Activated CD8-positive, alpha-beta memory T cell treated with anti-CD3 and anti-CD28 coated beads, Interleukin-2, amount 50 U/mL, for 1 hour (primary cell): Measurements from ENCODE around the gene BDH1.
"Not testable (repeated sequence)": the region's sequence is repeated elsewhere in the genome, so short reads cannot be mapped to it uniquely, and the experiment has no call there.

Experiments used
- DNase-seq: peaks from one replicate; pipeline ENCODE4 v3.0.0-alpha.2; 2020; ENCODE audit errors: extremely low read depth

BDH1 gene

DNA sequence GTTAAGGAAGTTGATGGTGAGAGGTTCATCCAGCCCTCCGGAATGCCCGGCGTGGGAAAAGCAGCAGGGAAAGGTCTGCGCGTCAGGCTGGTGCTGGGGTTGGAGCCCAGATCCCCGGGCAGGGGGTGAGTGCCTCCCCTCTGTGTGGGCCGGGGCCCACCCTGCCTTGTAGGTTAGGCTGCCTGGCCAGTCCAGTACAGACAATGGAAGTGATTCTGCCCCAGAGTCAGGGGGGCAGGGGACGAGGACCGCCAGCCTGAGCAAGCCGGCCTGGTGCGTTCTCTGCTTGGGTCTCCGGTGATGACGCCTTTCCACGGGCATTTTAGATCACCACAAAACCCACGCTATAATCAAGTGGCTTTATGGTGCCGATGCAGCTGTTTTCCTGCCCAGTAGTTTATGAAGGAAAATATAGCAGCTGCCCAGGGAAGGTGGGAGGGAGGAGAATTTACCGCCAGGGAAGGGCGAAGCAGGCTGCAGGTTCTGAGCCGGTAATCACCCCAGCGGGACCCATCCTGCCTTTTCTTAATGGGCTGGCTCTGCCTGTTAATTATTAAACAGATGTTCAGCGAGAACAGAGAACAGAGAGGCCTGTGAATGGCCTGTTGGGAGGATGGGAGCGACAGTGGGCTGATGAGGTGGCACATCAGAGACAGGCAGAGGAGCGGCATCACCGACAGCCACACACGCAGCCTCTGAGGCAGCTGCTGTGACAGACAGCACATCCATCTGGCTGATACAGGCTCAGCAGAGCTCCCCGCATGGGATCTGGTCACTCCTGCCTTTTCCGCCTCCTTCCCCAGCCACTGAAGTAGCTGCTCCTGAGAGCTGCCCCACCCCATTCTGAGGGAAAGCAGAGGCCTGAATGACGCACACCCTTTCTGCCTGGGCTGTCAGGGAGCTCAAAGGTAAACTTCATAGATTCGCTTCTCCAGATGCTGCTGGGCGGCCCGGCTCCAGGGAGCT, 35.2 kb downstream of the BDH1 start:
- DNase-seq: no peak

- DNase-seq: no peak
These were observed 36.0 kb downstream of the BDH1 start for GRCh38 chr3:197519801-197520211.

- no peak for DNase-seq
These were observed 36.8 kb downstream of the BDH1 start for GRCh38 chr3:197518881-197519421.

DNA sequence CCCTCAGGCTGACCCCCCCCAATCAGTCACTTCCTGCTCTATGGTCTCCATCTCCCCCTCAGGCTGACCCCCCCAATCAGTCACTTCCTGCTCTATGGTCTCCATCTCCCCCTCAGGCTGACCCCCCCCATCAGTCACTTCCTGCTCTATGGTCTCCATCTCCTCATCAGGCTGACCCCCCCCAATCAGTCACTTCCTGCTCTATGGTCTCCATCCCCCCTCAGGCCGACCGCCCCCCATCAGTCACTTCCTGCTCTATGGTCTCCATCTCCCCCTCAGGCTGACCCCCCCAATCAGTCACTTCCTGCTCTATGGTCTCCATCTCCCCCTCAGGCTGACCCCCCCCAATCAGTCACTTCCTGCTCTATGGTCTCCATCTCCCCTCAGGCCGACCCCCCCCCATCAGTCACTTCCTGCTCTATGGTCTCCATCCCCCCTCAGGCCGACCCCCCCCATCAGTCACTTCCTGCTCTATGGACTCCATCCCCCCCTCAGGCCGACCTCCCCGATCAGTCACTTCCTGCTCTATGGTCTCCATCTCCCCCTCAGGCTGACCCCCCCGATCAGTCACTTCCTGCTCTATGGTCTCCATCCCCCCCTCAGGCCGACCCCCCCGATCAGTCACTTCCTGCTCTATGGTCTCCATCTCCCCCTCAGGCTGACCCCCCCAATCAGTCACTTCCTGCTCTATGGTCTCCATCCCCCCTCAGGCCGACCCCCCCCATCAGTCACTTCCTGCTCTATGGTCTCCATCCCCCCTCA, 37.7 kb downstream of the BDH1 start:
- not testable (repeated sequence) for DNase-seq

- DNase-seq: not testable (repeated sequence)
These were observed 38.7 kb downstream of the BDH1 start for GRCh38 chr3:197516890-197517606.

- no peak for DNase-seq
These were observed 39.3 kb downstream of the BDH1 start for GRCh38 chr3:197516517-197516889.

- DNase-seq: no peak
These were observed 40.9 kb downstream of the BDH1 start for GRCh38 chr3:197514786-197515355.

- DNase-seq: no peak
These were observed 41.6 kb downstream of the BDH1 start for GRCh38 chr3:197513953-197514785.

DNA sequence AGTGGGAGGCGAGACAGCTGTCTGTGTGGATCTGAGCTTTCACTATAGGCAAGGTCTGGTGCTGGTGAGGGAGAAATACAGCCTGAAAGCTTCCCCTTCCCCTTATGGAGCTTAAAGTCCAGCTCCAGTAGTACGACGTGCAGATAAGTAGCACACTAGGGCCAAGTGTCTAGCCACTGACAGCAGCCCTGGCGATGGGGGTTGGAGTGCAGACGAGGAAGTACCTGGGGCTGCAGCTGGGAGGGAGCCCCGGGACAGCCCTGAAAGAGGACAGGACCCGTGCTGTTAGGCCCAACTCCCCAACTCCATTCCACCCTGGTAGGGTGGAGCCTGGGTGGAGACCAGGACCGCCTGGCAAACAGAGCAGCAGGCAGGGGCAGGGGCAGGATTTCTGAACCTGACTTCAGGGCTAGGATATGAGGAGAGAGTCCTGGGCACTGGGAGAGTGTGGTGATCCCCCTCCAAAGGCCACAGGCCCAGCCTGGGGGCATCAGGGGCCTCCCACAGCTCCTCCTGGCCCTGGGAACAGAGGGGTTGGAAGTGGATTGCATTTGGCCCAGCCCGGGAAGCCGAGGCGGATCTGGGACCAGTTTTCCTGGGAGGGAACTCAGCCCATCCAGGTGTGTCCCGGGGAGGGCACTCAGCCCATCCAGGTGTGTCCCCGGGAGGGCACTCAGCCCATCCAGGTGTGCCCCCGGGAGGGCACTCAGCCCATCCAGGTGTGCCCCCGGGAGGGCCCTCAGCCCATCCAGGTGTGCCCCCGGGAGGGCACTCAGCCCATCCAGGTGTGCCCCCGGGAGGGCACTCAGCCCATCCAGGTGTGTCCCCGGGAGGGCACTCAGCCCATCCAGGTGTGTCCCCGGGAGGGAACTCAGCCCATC, 42.8 kb downstream of the BDH1 start:
- DNase-seq: no peak

GRCh38 chr3:197511853-197512635, 43.7 kb downstream of the BDH1 start:
- DNase-seq: no peak

DNA sequence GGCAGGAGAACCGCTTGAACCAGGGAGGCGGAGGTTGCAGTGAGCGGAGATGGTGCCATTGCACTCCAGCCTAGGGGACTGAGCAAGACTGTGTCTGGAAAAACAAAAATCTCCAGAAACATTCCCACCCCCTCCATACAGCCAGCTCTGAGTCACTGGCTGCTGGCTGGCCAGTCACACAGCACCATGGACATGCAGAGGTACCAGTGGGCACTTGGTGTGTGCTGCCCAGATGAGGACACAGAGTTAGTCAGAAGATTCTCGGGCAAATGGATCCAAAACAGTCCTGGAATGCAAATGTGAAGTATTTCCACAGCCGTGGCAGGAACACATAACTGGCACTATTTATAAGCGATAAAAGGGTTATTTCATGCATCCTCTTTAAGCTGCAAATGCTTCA, 44.6 kb downstream of the BDH1 start:
- no peak for DNase-seq

DNA sequence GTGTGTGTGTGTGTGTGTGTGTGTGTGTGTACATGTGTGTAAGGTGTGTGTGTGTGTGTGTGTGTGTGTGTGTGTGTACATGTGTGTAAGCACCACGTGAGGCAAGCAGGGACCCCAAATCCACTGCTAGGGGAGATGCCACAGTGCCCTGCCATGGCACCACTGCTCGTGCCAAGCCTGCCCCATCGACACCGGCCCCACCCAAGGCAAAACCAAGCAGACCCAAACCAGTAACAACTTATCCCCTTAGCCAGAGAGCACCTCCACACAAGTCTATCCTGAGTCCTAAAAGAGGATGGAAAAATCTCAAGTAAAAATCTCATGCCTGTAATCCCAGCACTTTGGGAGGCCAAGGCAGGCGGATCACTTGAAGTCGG, 45.1 kb downstream of the BDH1 start:
- DNase-seq: no peak

DNA sequence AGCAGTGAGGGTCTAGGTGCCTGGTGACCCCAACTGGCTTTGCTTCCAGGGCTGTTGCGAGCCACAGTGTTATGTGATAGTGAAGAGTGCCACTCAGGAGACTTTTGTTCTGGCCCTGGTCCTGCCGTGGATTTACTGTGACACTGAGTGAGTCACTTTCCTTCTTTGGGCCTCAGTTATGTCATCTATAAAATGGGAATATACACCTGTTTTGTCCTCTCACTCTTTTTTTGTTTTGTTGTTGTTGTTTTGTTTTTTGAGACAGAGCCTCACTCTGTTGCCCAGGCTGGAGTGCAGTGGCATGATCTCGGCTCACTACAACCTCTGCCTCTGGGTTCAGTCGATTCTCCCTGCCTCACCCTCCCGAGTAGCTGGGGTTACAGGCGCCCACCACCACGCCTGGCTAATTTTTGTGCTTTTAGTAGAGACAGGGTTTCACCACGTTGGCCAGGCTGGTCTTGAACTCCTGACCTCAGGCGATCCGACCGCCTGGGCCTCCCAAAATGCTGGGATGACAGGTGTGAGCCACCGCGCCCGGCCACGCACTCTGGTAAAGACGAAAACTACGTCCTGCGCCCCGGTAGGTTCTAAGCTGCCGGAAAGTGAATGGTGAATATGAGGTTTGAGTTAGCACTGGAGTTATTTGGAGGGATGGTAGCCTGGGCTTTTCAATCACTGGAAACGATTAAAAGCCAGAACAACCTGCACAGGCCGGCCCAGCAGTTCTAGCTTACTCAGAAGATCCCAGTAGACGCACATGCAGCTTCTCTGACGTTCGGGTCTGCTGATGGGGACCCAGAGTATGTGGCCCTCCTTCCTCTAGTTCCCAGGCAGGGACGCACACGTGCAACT, 46.6 kb downstream of the BDH1 start:
- DNase-seq: no peak

DNA sequence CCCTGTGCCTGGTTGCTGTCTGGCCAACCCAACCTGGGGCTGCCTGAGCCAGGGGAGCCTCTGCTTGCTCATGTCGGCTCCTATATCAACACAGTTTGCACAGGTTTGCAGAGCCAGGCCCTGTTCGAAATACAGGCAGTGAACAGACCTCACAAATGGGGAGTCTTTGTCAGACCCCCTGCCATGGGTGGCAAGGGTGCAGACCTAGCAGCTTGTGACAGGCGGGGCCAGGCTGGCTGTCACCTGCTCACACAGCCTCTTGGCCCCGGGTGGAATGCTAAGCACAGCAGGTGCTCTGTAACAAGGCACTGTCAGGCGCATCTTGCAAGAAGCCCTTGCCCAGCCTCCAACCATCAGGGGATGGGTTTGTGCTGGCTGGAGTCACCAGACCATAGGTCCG, 47.3 kb downstream of the BDH1 start:
- DNase-seq: no peak

GRCh38 chr3:197508051-197508451, 47.7 kb downstream of the BDH1 start:
- no peak for DNase-seq

DNA sequence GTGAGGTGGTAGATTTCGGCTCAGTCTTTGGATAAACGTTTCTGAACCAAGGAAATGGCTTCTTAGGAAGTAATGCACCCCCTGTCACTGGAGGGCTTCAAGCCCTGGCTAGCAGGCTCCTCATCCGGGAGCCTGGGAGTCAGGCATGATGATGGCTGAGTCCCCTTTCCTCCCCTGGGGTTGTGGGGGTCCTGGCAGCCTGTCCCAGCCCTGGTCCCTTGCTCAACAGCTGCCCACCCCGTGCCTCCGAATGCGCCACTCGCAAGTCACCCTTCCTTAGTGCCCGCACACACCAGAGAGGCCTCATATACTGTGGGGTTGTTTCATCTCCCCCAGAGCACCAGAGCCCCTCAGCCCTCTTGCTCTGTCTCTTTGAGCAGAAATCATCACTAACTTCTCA, 48.2 kb downstream of the BDH1 start:
- DNase-seq: no peak

DNA sequence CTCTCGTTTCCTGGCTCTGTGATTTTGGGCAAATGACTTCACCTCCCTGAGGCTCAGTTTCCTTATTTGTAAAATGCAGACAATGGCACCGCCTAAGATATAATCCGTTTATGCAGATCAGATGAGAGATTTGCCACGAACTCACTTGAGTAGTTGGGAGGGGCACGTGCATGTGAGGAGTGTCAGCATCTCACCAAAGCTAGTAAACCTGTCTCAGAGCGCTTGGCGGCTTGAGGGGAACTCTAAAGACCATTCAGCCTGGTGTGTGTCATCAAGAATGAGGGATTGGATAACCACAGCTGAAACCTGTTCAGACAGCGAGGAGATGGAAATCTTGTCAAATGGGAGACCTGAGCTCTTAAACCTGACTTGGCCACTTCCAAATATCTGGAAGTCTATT, 48.7 kb downstream of the BDH1 start:
- DNase-seq: no peak
